SK-N-SH (cell line): Measurements from ENCODE around the gene ATG16L1.

Source experiments
- CHD2 ChIP-seq: fragments of 150-350 bp; IDR thresholded peaks from 2 replicates; pipeline ENCODE4 v1.6.1; 2018; ENCODE audit warnings: low read length; ENCODE audit not compliant: partially characterized antibody
- CTCF ChIP-seq: fragments of 200-600 bp; sonication (generic); IDR thresholded peaks from 2 replicates; pipeline ENCODE4 v1.6.1; 2017; ENCODE audit warnings: antibody characterized with exemption, mild to moderate bottlenecking, moderate library complexity
- ELF1 ChIP-seq: IDR thresholded peaks from 2 replicates; pipeline ENCODE4 v1.4.0; 2012
- EP300 ChIP-seq, 2 experiments: IDR thresholded peaks; 2 replicates each; pipeline versions ENCODE4 v1.4.0 to v1.6.1; 2012; ENCODE audit warnings: borderline replicate concordance in 1 of 2, low read depth in 1 of 2, low read length in 1 of 2
- RFX5 ChIP-seq: IDR thresholded peaks from 2 replicates; pipeline ENCODE4 v1.6.1; 2012; ENCODE audit warnings: mild to moderate bottlenecking, improper control_type of control experiment, low read length
- TAF1 ChIP-seq: IDR thresholded peaks from 2 replicates; pipeline ENCODE4 v1.6.1; 2012; ENCODE audit warnings: low read depth, mild to moderate bottlenecking, low read length, moderate library complexity, borderline replicate concordance
- USF2 ChIP-seq: fragments of 150-350 bp; IDR thresholded peaks from 2 replicates; pipeline ENCODE4 v1.6.1; 2017; ENCODE audit warnings: antibody characterized with exemption, low read length, low read depth, borderline replicate concordance

GRCh38 chr2:233213011-233213410, 38.5 kb upstream of the ATG16L1 start:
- TF ChIP-seq RFX5 (no peak), CTCF (no peak), USF2 (no peak), TAF1 (no peak), CHD2 (no peak), ELF1 (no peak), EP300 (IDR thresholded peaks at IDR 0.05; ENCODE audit: borderline replicate concordance in 1 of 2, low read depth in 1 of 2, low read length in 1 of 2) (no peak)
